HS-27A (cell line): Measurements from ENCODE around the gene DHRS9.
A peak's percentile ranks its signal among the peaks of the same experiment; 100 is the strongest.
"Not testable (repeated sequence)": the region's sequence is repeated elsewhere in the genome, so short reads cannot be mapped to it uniquely, and the experiment has no call there.

ENCODE experiments used
- DNase-seq: peaks from one replicate; pipeline ENCODE4 v3.0.0-alpha.2; 2012; ENCODE audit warnings: low read depth, missing footprints

Gene DHRS9

DNA sequence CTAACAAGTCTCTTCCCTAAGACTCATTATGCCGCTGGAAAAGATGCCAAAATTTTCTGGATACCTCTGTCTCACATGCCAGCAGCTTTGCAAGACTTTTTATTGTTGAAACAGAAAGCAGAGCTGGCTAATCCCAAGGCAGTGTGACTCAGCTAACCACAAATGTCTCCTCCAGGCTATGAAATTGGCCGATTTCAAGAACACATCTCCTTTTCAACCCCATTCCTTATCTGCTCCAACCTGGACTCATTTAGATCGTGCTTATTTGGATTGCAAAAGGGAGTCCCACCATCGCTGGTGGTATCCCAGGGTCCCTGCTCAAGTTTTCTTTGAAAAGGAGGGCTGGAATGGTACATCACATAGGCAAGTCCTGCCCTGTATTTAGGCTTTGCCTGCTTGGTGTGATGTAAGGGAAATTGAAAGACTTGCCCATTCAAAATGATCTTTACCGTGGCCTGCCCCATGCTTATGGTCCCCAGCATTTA is 26.3 kb downstream of the DHRS9 start:
- peak; percentile 76 for DNase-seq

DNA sequence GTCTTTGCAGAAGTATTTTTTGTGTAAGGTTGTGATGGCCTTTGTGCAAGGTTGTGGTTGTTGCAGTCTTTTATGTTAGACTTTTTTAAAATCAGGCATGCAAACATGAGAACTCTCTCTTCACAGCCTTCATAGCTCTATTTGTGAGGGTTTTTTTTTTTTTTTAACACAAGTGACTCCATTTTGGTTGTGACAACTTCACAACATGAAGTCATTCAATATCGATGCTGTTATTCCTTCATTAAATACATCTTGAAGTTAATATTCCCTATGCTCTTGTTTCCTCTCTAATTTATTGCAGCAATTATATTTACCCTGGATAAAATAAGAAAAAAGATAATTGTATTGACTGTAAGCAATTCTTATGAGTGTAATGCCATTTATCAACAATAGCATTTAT is 35.5 kb downstream of the DHRS9 start:
- DNase-seq, result no peak

- no peak for DNase-seq
These were observed 36.1 kb downstream of the DHRS9 start for GRCh38 chr2:169105476-169105875.

GRCh38 chr2:169106134-169106533 is 36.8 kb downstream of the DHRS9 start:
- DNase-seq, result no peak

GRCh38 chr2:169106563-169107545 is 37.5 kb downstream of the DHRS9 start:
- DNase-seq, result no peak

GRCh38 chr2:169107645-169108044 is 38.3 kb downstream of the DHRS9 start:
- DNase-seq, result no peak

- no peak for DNase-seq
These were observed 38.9 kb downstream of the DHRS9 start for GRCh38 chr2:169108099-169108884.

- peak; percentile 30 for DNase-seq
These were observed 40.4 kb downstream of the DHRS9 start for GRCh38 chr2:169109502-169110409.

DNA sequence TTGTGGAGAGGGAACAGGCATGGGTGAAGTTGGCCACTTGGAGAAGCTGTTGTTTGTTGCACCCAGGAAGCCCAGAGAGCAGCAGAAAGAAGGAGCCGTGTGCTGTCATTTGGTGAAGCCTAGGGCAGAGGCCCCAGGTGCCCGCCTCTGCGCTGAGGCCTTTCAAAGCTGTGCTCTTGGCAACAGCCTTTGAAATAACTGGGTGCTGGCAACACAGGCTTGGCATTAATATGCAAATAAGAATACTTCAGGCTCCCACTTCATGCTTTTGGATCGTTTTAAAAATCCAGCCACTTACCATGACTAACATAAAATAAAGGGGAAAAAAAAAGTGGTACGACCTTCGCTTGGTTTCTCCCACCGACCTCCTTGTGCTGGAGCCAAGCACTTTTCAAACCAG is 41.1 kb downstream of the DHRS9 start:
- DNase-seq, result no peak

- no peak for DNase-seq
These were observed 41.6 kb downstream of the DHRS9 start for GRCh38 chr2:169110916-169111315.

DNA sequence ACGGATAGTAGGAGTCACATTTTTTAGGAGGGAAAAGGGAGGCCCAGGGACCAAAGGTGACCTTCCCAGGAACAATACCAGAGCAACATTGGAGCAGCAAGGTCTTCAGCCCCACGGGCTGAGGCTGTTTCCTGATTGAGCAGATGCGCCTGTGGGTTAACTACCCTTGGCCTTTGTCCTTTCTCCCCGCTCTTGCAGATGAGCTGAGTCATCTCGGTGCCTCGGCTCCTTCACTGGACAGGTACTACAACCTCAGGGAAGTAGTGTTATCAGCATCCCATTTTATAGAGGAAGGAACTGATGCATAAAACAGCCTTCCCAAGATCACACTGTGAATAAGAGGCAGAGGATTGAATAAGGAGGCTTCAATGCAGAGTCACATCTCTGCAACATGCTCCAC is 43.5 kb downstream of the DHRS9 start:
- no peak for DNase-seq

- no peak for DNase-seq
These were observed 44.7 kb downstream of the DHRS9 start for GRCh38 chr2:169114056-169114455.

DNA sequence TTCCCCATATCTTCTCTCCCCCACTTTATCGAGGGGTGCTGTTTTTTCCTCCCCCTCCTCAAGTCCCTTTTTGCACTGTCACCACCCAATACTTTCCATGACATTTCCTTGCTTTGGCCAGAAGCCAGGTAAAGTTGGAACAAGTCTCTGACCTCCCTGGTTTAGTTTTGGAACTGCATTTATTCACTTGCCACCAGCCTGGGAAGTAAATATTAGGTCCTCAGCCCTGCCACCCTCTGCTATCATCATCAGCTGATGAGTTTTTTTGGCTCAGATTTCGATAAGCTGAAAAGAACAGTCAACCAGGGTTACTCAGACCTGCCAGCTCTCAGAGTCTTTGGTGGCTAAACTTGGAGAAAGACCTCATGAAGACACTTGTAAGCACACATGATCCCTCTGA is 47.0 kb downstream of the DHRS9 start:
- no peak for DNase-seq

- DNase-seq, result no peak
These were observed 47.6 kb downstream of the DHRS9 start for GRCh38 chr2:169116993-169117392.

GRCh38 chr2:169118060-169118459 is 48.7 kb downstream of the DHRS9 start:
- no peak for DNase-seq

DNA sequence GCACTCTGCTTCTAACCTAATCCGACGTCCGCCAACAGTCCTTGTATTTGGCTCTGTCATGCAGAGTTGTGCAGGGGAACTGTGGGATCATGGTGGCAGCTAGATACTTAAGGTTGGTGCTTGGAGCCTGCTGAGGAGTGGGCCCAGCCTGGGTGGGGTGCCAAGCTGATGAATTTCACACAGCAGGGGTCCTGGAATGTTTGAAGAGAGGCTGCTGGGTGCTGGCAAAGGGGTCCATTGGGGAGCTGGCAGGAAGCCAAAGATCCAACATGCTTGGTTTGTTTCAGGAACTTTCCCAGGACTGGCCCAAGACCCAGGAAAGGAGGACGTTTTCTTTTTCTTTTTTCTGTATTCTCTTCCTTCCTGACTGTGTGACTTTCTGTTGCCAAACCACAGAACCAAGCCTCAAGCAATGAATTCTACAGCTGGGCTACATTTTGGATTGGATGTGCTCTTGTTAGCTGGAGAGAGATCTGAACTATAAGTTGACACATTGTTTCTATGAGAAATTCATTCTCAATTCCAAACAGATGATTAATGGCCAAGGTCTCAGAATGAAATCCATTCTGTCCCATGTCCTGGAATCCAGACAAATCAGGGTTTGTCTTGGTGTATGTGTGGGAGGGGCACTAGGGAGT is 49.9 kb downstream of the DHRS9 start:
- no peak for DNase-seq

DNA sequence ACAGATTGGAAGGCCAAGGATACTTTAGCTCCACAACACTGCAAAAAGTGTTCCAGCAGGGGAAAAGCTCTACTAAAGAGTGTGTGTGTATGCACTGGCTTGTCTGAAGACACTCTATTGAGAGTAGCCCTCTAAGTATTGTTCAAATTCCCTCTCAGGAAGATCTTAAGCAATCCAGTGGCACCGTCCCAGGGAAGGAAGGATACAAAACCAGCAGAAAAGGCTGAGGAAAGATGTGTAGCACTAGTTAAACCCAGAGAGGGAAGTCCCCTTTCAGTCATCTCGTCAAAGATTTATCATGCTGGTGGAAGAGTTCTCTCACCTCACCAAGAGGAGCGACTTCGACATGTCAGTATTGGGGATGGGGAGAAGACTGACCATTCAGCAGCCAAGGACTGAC is 50.5 kb downstream of the DHRS9 start:
- no peak for DNase-seq

DNA sequence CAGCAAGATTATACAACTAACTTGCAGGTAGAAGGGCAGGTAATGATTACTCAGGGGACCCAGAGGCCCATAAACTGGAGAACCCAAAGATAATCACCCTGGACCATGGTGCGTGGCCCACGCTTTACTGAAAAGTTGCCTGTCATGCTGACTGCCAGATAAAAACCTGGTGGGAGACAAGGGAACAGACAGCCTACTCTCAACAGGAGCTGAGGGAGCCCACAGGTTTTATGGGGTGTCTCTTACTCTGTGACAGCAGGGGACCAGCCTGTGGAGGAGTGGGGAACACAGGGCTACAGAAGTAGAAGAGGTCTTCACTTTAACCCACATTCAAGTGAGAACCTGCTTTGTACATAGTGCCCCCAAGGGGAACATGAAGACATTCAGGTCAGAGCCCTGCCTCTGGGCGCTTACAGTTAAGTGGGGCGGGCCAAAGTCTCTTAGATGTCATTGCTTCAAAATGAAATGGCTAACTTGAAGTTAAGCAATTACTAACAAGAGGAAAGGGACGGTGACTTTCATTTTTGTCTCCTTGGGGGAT is 60.4 kb downstream of the DHRS9 start:
- no peak for DNase-seq

- no peak for DNase-seq
These were observed 62.5 kb downstream of the DHRS9 start for GRCh38 chr2:169131587-169132512.

DNA sequence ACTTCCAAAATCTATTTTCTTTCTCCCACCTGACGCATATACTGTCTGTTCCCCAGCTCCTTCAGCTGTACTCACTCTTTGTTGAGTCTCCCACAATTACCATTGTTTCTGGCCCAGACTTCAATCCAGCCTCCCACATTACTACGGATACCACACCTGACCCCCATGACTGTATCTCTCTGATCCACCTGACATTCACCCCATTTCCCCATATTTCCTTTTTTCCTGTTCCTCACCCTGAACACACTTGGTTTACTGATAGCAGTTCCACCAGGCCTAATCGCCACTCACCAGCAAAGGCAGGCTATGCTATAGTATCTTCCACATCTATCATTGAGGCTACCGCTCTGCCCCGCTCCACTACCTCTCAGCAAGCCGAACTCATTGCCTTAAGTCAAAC is 64.9 kb downstream of the DHRS9 start:
- not testable (repeated sequence) for DNase-seq
